Measurements from ENCODE around the gene LCK. TPM values are rescaled to one million over a fixed set of nuclear protein-coding genes. Genes with fewer than 3 reads are reported as not detected.

LCK gene
- total RNA-seq, 2 experiments from 2014 or later: 289 to 292 TPM

DNA sequence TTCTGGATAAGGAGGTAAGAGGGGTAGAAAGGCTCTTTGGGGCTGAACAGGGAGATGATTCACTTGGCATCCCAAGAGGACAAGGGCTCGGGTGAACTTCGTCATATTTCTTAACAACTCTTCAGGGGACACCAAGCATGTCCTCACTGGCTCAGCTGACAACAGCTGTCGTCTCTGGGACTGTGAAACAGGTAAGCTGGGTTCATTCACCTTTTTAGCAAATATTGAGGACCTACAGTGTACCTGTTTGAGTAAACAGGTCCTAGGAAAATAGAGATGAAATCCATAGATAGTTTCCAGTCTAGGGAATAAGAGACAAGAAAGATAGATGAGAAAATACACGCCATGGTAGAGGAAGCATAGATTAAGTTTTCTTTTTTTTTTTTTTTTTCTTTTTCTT is 26.8 kb upstream of the LCK start:
- H3K27ac Mint-ChIP-seq: peak overlapping the region; percentile 98
- TF ChIP-seq, protein P1, sequence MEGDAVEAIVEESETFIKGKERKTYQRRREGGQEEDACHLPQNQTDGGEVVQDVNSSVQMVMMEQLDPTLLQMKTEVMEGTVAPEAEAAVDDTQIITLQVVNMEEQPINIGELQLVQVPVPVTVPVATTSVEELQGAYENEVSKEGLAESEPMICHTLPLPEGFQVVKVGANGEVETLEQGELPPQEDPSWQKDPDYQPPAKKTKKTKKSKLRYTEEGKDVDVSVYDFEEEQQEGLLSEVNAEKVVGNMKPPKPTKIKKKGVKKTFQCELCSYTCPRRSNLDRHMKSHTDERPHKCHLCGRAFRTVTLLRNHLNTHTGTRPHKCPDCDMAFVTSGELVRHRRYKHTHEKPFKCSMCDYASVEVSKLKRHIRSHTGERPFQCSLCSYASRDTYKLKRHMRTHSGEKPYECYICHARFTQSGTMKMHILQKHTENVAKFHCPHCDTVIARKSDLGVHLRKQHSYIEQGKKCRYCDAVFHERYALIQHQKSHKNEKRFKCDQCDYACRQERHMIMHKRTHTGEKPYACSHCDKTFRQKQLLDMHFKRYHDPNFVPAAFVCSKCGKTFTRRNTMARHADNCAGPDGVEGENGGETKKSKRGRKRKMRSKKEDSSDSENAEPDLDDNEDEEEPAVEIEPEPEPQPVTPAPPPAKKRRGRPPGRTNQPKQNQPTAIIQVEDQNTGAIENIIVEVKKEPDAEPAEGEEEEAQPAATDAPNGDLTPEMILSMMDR (IDR thresholded peaks at IDR 0.05): no peak
- DNase-seq (no peak), ATAC-seq (no peak)
- peaks cover 45% of the 10 kb centered on the region for H3K36me3 Mint-ChIP-seq (ENCODE audit: low read depth)
- peaks cover 33% of the 10 kb centered on the region for H3K4me1 Mint-ChIP-seq (ENCODE audit: low read depth)
- POLR2A ChIA-PET: interaction anchor here (0.9 to 2.1 kb wide), 4 partner anchors 16 to 112 kb away, joined by 4 to 8 read pairs (median 4); partner anchors contain the start of gene MARCKSL1
- no peaks in the 10 kb centered on the region for H3K27me3 Mint-ChIP-seq
- H3K9me3 Mint-ChIP-seq: no peaks in the 10 kb centered on the region
- peak overlapping the region; percentile 96 for H3K4me3 Mint-ChIP-seq
- CTCF ChIA-PET: interaction anchor here (1.4 to 1.9 kb wide), 3 partner anchors 8 to 112 kb away, joined by 3 to 5 read pairs (median 4); partner anchors contain the start of gene MARCKSL1
- intact Hi-C loops (cut with micrococcal nuclease): no loop called here

DNA sequence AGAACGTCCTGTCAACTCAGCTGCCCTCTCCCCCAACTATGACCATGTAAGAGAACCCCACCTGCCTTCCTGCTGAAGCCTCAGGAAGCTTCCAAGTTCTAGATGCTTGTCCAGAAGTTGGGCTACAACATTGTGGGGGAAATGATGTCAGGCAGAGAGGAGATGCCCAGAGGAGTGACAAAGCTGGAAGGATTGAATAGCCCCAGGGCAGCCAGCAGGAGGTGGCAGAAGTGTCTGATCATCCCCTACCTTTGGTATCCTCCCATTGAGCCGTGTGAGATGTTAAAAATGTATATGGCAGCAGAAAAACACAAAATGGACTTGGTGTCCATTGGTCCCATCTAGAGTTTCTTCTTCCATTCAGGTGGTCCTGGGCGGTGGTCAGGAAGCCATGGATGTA is 22.3 kb upstream of the LCK start:
- H3K27me3 Mint-ChIP-seq: no peaks in the 10 kb centered on the region
- DNase-seq: no peak
- ChIA-PET CTCF (interaction anchor here (1.2 to 3.2 kb wide), 5 partner anchors 11 to 20 kb away, joined by 3 to 17 read pairs (median 9); no protein-coding TSS in a partner anchor), POLR2A (interaction anchor here (1.0 to 2.3 kb wide), 3 partner anchors 12 to 42 kb away, joined by 4 to 16 read pairs (median 7); no protein-coding TSS in a partner anchor)
- H3K27ac Mint-ChIP-seq: peak overlapping the region; percentile 16
- TF ChIP-seq, protein P1 (IDR thresholded peaks at IDR 0.05): no peak
- peaks cover 37% of the 10 kb centered on the region for H3K36me3 Mint-ChIP-seq (ENCODE audit: low read depth)
- intact Hi-C loops (cut with micrococcal nuclease): no loop called here
- peaks cover 14% of the 10 kb centered on the region for H3K4me1 Mint-ChIP-seq (ENCODE audit: low read depth)
- no peak overlapping the region for H3K4me3 Mint-ChIP-seq
- no peak for ATAC-seq
- H3K9me3 Mint-ChIP-seq: no peaks in the 10 kb centered on the region

DNA sequence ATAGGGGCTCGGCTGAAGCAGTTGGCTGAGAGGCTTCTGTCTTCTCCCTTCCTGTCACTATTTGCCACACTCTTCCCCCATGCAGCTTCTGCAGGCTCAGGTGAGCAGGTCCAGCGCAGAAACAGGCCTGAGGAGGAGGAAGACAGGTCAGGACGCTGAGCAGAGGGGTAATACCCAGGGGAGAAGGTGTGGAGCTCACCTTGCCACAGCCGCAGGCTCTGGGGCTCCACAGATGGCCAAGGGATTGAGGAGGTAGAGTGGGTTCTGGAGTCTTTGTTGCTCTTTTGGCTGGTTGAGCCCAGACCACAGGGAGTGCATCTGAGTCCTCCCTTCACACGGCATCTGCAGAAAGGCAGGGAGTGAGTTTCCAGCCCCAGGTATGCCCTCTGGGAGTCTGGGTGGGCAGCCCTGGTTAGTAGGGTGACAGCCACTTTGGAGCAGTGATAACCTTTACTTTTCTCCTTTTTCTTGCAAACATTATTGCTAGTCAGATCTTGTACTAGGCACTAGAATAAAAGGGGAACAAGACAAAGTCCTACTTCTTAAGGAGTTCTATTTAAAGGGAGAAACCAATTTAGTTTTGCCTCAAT is 19.1 kb upstream of the LCK start:
- intact Hi-C loops (cut with micrococcal nuclease): no loop called here
- no peak for DNase-seq
- H3K27me3 Mint-ChIP-seq: no peaks in the 10 kb centered on the region
- ChIA-PET CTCF (interaction anchor here (1.6 to 1.8 kb wide), 2 partner anchors 9 to 16 kb away, joined by 6 to 8 read pairs; partner anchors contain the start of gene FAM167B), POLR2A (interaction anchor here (0.6 to 1.5 kb wide), 7 partner anchors 8 to 36 kb away, joined by 3 to 9 read pairs (median 4); partner anchors contain the start of gene LCK)
- no peak overlapping the region for H3K4me3 Mint-ChIP-seq
- peaks cover 23% of the 10 kb centered on the region for H3K36me3 Mint-ChIP-seq (ENCODE audit: low read depth)
- no peak for ATAC-seq
- no peaks in the 10 kb centered on the region for H3K9me3 Mint-ChIP-seq
- H3K27ac Mint-ChIP-seq: no peak overlapping the region
- H3K4me1 Mint-ChIP-seq (ENCODE audit: low read depth): no peaks in the 10 kb centered on the region
- TF ChIP-seq, protein P1 (IDR thresholded peaks at IDR 0.05): no peak

DNA sequence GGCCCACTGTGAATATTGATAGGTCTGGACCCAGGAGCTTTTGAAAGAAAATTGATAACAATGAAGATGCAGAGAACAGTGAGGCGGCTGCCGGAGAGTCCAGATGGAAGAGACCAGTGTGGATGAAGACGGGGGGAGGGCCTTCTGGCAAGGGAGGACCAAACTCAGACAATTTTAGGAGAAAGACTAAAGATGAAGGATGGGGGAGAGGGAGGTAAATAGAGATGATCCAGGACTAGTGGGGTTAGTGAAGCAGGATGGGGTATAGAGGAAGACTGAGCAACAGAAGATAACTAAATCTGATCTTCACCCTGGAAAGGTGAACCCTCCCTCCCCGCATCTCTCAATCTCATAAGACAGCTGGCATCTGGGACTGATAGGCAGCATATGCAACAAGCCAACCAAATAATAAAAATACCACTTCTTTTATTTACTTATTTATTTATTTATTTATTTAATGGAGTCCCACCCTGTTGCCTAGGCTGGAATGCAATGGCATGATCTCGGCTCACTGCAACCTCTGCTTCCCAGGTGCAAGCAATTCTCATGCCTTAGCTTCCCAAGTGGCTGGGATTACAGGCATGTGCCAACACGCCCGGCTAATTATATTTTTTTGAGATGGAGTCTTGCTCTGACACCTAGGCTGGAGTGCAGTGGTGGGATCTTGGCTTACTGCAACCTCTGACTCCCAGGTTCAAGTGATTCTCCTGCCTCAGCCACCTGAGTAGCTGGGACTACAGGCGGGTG is 18.3 kb upstream of the LCK start:
- Mint-ChIP-seq H3K27ac (no peak overlapping the region), H3K27me3 (no peaks in the 10 kb centered on the region), H3K36me3 (ENCODE audit: low read depth) (peaks cover 20% of the 10 kb centered on the region), H3K4me1 (ENCODE audit: low read depth) (no peaks in the 10 kb centered on the region), H3K9me3 (no peaks in the 10 kb centered on the region), H3K4me3 (no peak overlapping the region)
- intact Hi-C loops (cut with micrococcal nuclease): no loop called here
- ChIA-PET POLR2A (interaction anchor here (1.1 to 1.4 kb wide), 3 partner anchors 10 to 22 kb away, joined by 3 to 4 read pairs (median 4); no protein-coding TSS in a partner anchor), CTCF (interaction anchor here (1.6 to 1.8 kb wide), 2 partner anchors 8 to 15 kb away, joined by 6 to 8 read pairs; partner anchors contain the start of gene FAM167B)
- DNase-seq (no peak), ATAC-seq (no peak)
- TF ChIP-seq, protein P1 (IDR thresholded peaks at IDR 0.05): no peak
